GM13976 (cell line): ENCODE measurements around the gene PON1.

Source experiments
- DNase-seq: peaks from one replicate; pipeline ENCODE4 v3.0.0; 2012; ENCODE audit warnings: low spot score
- CTCF ChIP-seq: IDR thresholded peaks from 2 replicates; pipeline ENCODE4 v1.5.1; 2012; ENCODE audit warnings: borderline replicate concordance, mild to moderate bottlenecking; ENCODE audit not compliant: insufficient read depth; ENCODE audit errors: extremely low read depth, missing control alignments, control extremely low read depth
- in situ Hi-C: fragments of 300-500 bp; cut with MboI; formaldehyde crosslinking; loops from one replicate; pipeline ENCODE4 v1.12.0; 2022; ENCODE audit warnings: low sequenced_read_pairs, mixed read lengths, inconsistent platforms; ENCODE audit not compliant: unreplicated experiment

The PON1 gene

GRCh38 chr7:95342642-95343307, 18.4 kb upstream of the PON1 start:
- DNase-seq = no peak
- in situ Hi-C loops = no loop called here
- no peak for TF ChIP-seq CTCF

- in situ Hi-C loops = no loop called here
- no peak for TF ChIP-seq CTCF
- DNase-seq = no peak
Measured at GRCh38 chr7:95342029-95342428, 17.7 kb upstream of the PON1 start.

GRCh38 chr7:95340491-95340890, 16.2 kb upstream of the PON1 start:
- in situ Hi-C loops = no loop called here
- no peak for TF ChIP-seq CTCF
- no peak for DNase-seq

- DNase-seq = no peak
- TF ChIP-seq CTCF = no peak
- in situ Hi-C loops = no loop called here
Measured at GRCh38 chr7:95338832-95339231, 14.5 kb upstream of the PON1 start.

- in situ Hi-C loops = no loop called here
- DNase-seq = no peak
- TF ChIP-seq CTCF = no peak
Measured at GRCh38 chr7:95335093-95335492, 10.8 kb upstream of the PON1 start.

- no peak for DNase-seq
- no peak for TF ChIP-seq CTCF
- in situ Hi-C loops = no loop called here
Measured at GRCh38 chr7:95334447-95334846, 10.1 kb upstream of the PON1 start.
